ENCODE measurements around the gene CGB3. TPM values are rescaled to one million over a fixed set of nuclear protein-coding genes. Genes with fewer than 3 reads are reported as not detected.

Gene CGB3
- total RNA-seq, 2 experiments from 2014 or later, result not detected

GRCh38 chr19:49069026-49069425 lies 44.9 kb upstream of the CGB3 start:
- no TSS peak for BruUV-seq (replicated peaks)
- TF ChIP-seq CTCF (conservative IDR thresholded peaks at IDR 0.05; ENCODE audit: low read length), result no peak
- TF ChIP-seq EZH2phosphoT487 (IDR thresholded peaks at IDR 0.05; ENCODE audit: borderline replicate concordance, low read depth, low read length), result no peak
- H4K20me1 ChIP-seq (ENCODE audit: insufficient read depth, low read length), result no peaks in the 10 kb centered on the region; the same call in 1 of the 2 replicates
- H3K4me3 ChIP-seq (ENCODE audit: low read depth, low read length, poor library complexity, severe bottlenecking), result no peak overlapping the region
- no peak overlapping the region for H2AFZ ChIP-seq (ENCODE audit: low read length)
- no peaks in the 10 kb centered on the region for H3K9me3 ChIP-seq (ENCODE audit: low read length)
- H3K27ac ChIP-seq (ENCODE audit: low read depth, low read length, poor library complexity, severe bottlenecking), result no peak overlapping the region
- ChIA-PET CTCF (ENCODE audit: unreplicated experiment) (no interaction called here), POLR2A (no interaction called here)
- no peak for DNase-seq (ENCODE audit: low spot score)
- no peaks in the 10 kb centered on the region for H3K79me2 ChIP-seq (ENCODE audit: insufficient read depth, low read depth, low read length)
- no peaks in the 10 kb centered on the region for H3K9me2 ChIP-seq (ENCODE audit: insufficient read depth, low read length)
- intact Hi-C loops (cut with micrococcal nuclease; ENCODE audit: unreplicated experiment), result no loop called here
- H3K4me1 ChIP-seq (ENCODE audit: insufficient read depth, low read length, poor library complexity, severe bottlenecking), result no peaks in the 10 kb centered on the region
- no peak overlapping the region for H3K4me2 ChIP-seq (ENCODE audit: low read length)
- no peaks in the 10 kb centered on the region for H3K36me3 ChIP-seq (ENCODE audit: insufficient read depth, low read length)

GRCh38 chr19:49067554-49067953 lies 43.4 kb upstream of the CGB3 start:
- intact Hi-C loops (cut with micrococcal nuclease; ENCODE audit: unreplicated experiment), result no loop called here
- ChIA-PET POLR2A (interaction anchor here (0.7 kb wide), 1 partner anchor 28 kb away, joined by 3 read pairs; no protein-coding TSS in a partner anchor), CTCF (ENCODE audit: unreplicated experiment) (no interaction called here)
- no TSS peak for BruUV-seq (replicated peaks)
- no peak overlapping the region for H3K4me3 ChIP-seq (ENCODE audit: low read depth, low read length, poor library complexity, severe bottlenecking)
- DNase-seq (ENCODE audit: low spot score), result no peak
- TF ChIP-seq CTCF (conservative IDR thresholded peaks at IDR 0.05; ENCODE audit: low read length) (no peak), EZH2phosphoT487 (IDR thresholded peaks at IDR 0.05; ENCODE audit: borderline replicate concordance, low read depth, low read length) (no peak)
- no peaks in the 10 kb centered on the region for H3K79me2 ChIP-seq (ENCODE audit: insufficient read depth, low read depth, low read length)
- no peaks in the 10 kb centered on the region for H3K9me2 ChIP-seq (ENCODE audit: insufficient read depth, low read length)
- H3K36me3 ChIP-seq (ENCODE audit: insufficient read depth, low read length), result no peaks in the 10 kb centered on the region
- no peaks in the 10 kb centered on the region for H3K4me1 ChIP-seq (ENCODE audit: insufficient read depth, low read length, poor library complexity, severe bottlenecking)
- H2AFZ ChIP-seq (ENCODE audit: low read length), result no peak overlapping the region
- no peak overlapping the region for H3K4me2 ChIP-seq (ENCODE audit: low read length)
- no peaks in the 10 kb centered on the region; the same call in 1 of the 2 replicates for H4K20me1 ChIP-seq (ENCODE audit: insufficient read depth, low read length)
- no peaks in the 10 kb centered on the region for H3K9me3 ChIP-seq (ENCODE audit: low read length)
- no peak overlapping the region for H3K27ac ChIP-seq (ENCODE audit: low read depth, low read length, poor library complexity, severe bottlenecking)

- no peak for DNase-seq (ENCODE audit: low spot score)
- Histone ChIP-seq H3K9me3 (ENCODE audit: low read length) (no peaks in the 10 kb centered on the region), H3K36me3 (ENCODE audit: insufficient read depth, low read length) (no peaks in the 10 kb centered on the region), H2AFZ (ENCODE audit: low read length) (no peak overlapping the region), H3K9me2 (ENCODE audit: insufficient read depth, low read length) (no peaks in the 10 kb centered on the region), H3K4me2 (ENCODE audit: low read length) (no peak overlapping the region), H3K79me2 (ENCODE audit: insufficient read depth, low read depth, low read length) (no peaks in the 10 kb centered on the region), H4K20me1 (ENCODE audit: insufficient read depth, low read length) (no peaks in the 10 kb centered on the region; the same call in 1 of the 2 replicates), H3K4me1 (ENCODE audit: insufficient read depth, low read length, poor library complexity, severe bottlenecking) (no peaks in the 10 kb centered on the region), H3K4me3 (ENCODE audit: low read depth, low read length, poor library complexity, severe bottlenecking) (no peak overlapping the region), H3K27ac (ENCODE audit: low read depth, low read length, poor library complexity, severe bottlenecking) (no peak overlapping the region)
- TF ChIP-seq CTCF (conservative IDR thresholded peaks at IDR 0.05; ENCODE audit: low read length) (no peak), EZH2phosphoT487 (IDR thresholded peaks at IDR 0.05; ENCODE audit: borderline replicate concordance, low read depth, low read length) (no peak)
- no TSS peak for BruUV-seq (replicated peaks)
- ChIA-PET CTCF (ENCODE audit: unreplicated experiment) (no interaction called here), POLR2A (no interaction called here)
- intact Hi-C loops (cut with micrococcal nuclease; ENCODE audit: unreplicated experiment), result no loop called here
Measured at GRCh38 chr19:49065905-49066512, 41.9 kb upstream of the CGB3 start.
